AG04449 (cell line): ENCODE results near the gene ZFHX2.

ENCODE experiments used
- CTCF ChIA-PET: fragments of 350-600 bp; formaldehyde crosslinking; extraction: SDS; loops from one replicate; lab custom pipeline; 2021; ENCODE audit warnings: antibody characterized with exemption; lab: Yijun Ruan, JAX
- POLR2A ChIA-PET: fragments of 400-600, 350-600 bp; formaldehyde crosslinking; extraction: SDS; loops from one replicate; lab custom pipeline; 2020; ENCODE audit warnings: antibody characterized with exemption, inconsistent platforms; lab: Yijun Ruan, JAX
- DNase-seq: peaks from one replicate; pipeline ENCODE4 v3.0.0-alpha.2; 2010; ENCODE audit warnings: low read depth, low spot score
- H3K4me3 ChIP-seq: 2 replicates; pipeline ENCODE4 v1.5.1; 2011; ENCODE audit warnings: low read depth, mild to moderate bottlenecking, control low read depth, low read length
- CTCF ChIP-seq: IDR thresholded peaks from one replicate; pipeline ENCODE4 v1.5.1; 2011; ENCODE audit warnings: mild to moderate bottlenecking, moderate library complexity, low read length, control low read depth, inconsistent platforms; ENCODE audit not compliant: insufficient read depth; ENCODE audit errors: missing control alignments

The ZFHX2 gene

GRCh38 chr14:23481979-23482822 lies 69.4 kb downstream of the ZFHX2 start:
- no peak for DNase-seq
- ChIA-PET POLR2A (interaction anchor here (1.6 kb wide), 1 partner anchor 78 kb away, joined by 5 read pairs; no protein-coding TSS in a partner anchor), CTCF (interaction anchor here (0.9 to 17.0 kb wide), 3 partner anchors 9 to 82 kb away, joined by 3 to 910 read pairs (median 8); partner anchors contain the start of genes AP1G2, NGDN and THTPA)
- no peak for TF ChIP-seq CTCF
- H3K4me3 ChIP-seq: no peak overlapping the region

- no peak for DNase-seq
- ChIA-PET POLR2A (interaction anchor here (1.6 kb wide), 1 partner anchor 79 kb away, joined by 5 read pairs; no protein-coding TSS in a partner anchor), CTCF (interaction anchor here (1.4 to 17.0 kb wide), 4 partner anchors 11 to 83 kb away, joined by 4 to 910 read pairs (median 40); partner anchors contain the start of genes AP1G2, NGDN and THTPA)
- TF ChIP-seq CTCF: no peak
- no peak overlapping the region for H3K4me3 ChIP-seq
Measured at GRCh38 chr14:23481362-23481970, 70.1 kb downstream of the ZFHX2 start.

- DNase-seq: peak; percentile 33
- peak; percentile 50 for TF ChIP-seq CTCF
- ChIA-PET POLR2A (interaction anchor here (1.0 to 1.3 kb wide), 3 partner anchors 77 to 85 kb away, joined by 5 to 8 read pairs (median 5); no protein-coding TSS in a partner anchor), CTCF (interaction anchor here (0.6 to 17.0 kb wide), 24 partner anchors 8 to 210 kb away, joined by 3 to 910 read pairs (median 5); partner anchors contain the start of genes AP1G2, MYH7, NGDN and THTPA)
- no peak overlapping the region for H3K4me3 ChIP-seq
Measured at GRCh38 chr14:23478109-23478759, 73.3 kb downstream of the ZFHX2 start.

- no peak overlapping the region for H3K4me3 ChIP-seq
- DNase-seq: no peak
- ChIA-PET POLR2A (no interaction called here), CTCF (interaction anchor here (0.9 to 2.5 kb wide), 7 partner anchors 9 to 207 kb away, joined by 3 to 16 read pairs (median 5); no protein-coding TSS in a partner anchor)
- no peak for TF ChIP-seq CTCF
Measured at GRCh38 chr14:23470947-23471346, 80.6 kb downstream of the ZFHX2 start.
